Hepatocyte (in vitro differentiated cells): Measurements from ENCODE around the gene COQ9. TPM values are rescaled to one million over a fixed set of nuclear protein-coding genes. Genes with fewer than 3 reads are reported as not detected.

Source experiments
- DNase-seq: peaks from one replicate; pipeline ENCODE4 v3.0.0-alpha.2; 2016; ENCODE audit warnings: low spot score
- H2AFZ ChIP-seq: fragments of 200-600 bp; sonication (generic); 2 replicates; pipeline ENCODE4 v1.6.0; 2016; ENCODE audit warnings: antibody characterized with exemption, mild to moderate bottlenecking
- H3K27ac ChIP-seq: fragments of 200-600 bp; sonication (generic); 2 replicates; pipeline ENCODE4 v1.5.1; 2016; ENCODE audit warnings: mild to moderate bottlenecking
- H3K27me3 ChIP-seq: fragments of 200-600 bp; sonication (generic); 2 replicates; pipeline ENCODE4 v1.6.1; 2016
- H3K36me3 ChIP-seq: fragments of 200-600 bp; sonication (generic); replicated peaks from 2 replicates; pipeline ENCODE4 v1.5.1; 2016; ENCODE audit warnings: low read depth; ENCODE audit not compliant: insufficient read depth
- H3K4me1 ChIP-seq: fragments of 200-600 bp; sonication (generic); 2 replicates; pipeline ENCODE4 v1.5.1; 2016; ENCODE audit warnings: mild to moderate bottlenecking, moderate library complexity; ENCODE audit not compliant: insufficient read depth
- H3K4me2 ChIP-seq: fragments of 200-600 bp; sonication (generic); 2 replicates; pipeline ENCODE4 v1.6.0; 2016
- H3K4me3 ChIP-seq: fragments of 200-600 bp; sonication (generic); 2 replicates; pipeline ENCODE4 v1.5.1; 2016; ENCODE audit warnings: mild to moderate bottlenecking
- H3K79me2 ChIP-seq: fragments of 200-600 bp; sonication (generic); 2 replicates; pipeline ENCODE4 v1.6.0; 2017; ENCODE audit warnings: mild to moderate bottlenecking
- H3K9me2 ChIP-seq: fragments of 200-600 bp; sonication (generic); replicated peaks from 2 replicates; pipeline ENCODE4 v1.6.0; 2017; ENCODE audit warnings: mild to moderate bottlenecking; ENCODE audit not compliant: insufficient read depth
- H3K9me3 ChIP-seq: fragments of 200-600 bp; sonication (generic); 2 replicates; pipeline ENCODE4 v1.5.1; 2016; ENCODE audit warnings: low read depth, mild to moderate bottlenecking
- H4K20me1 ChIP-seq: fragments of 200-600 bp; sonication (generic); 2 replicates; pipeline ENCODE4 v1.6.0; 2016; ENCODE audit warnings: mild to moderate bottlenecking; ENCODE audit not compliant: insufficient read depth, poor library complexity, severe bottlenecking
- EZH2 ChIP-seq: fragments of 200-600 bp; sonication (generic); IDR thresholded peaks from 2 replicates; pipeline ENCODE4 v1.6.1; 2016; ENCODE audit warnings: antibody characterized with exemption, mild to moderate bottlenecking, borderline replicate concordance
- EZH2phosphoT487 ChIP-seq: fragments of 200-600 bp; sonication (generic); IDR thresholded peaks from one replicate; pipeline ENCODE4 v1.6.1; 2018; ENCODE audit warnings: antibody characterized with exemption, mild to moderate bottlenecking, low read depth, moderate library complexity; ENCODE audit not compliant: unreplicated experiment, severe bottlenecking
- WGBS: methylation state at CpG from one replicate; pipeline ENCODE4 v1.1.6; 2016; ENCODE audit warnings: low lambda C conversion rate; ENCODE audit errors: missing lambda C conversion rate; 5-methylcytosine and 5-hydroxymethylcytosine counted together
- polyA plus RNA-seq: library from polyadenylated mRNA; unstranded; fragments of >200 nt; fragmentation: Nextera tagmentation; extraction: Ambion mirVana; gene quantifications from 2 replicates; pipeline ENCODE4 v1.2.1, GENCODE V29; 2016
- total RNA-seq: library from RNA; depleted of rRNA; stranded (reverse); fragments of >200 nt; gene quantifications from 2 replicates; pipeline ENCODE4 v1.2.3, GENCODE V29; 2014
- TF ChIP-seq, protein P1 (sequence below): fragments of 200-600 bp; sonication (generic); IDR thresholded peaks from 2 replicates; pipeline ENCODE4 v1.5.1; 2016; ENCODE audit warnings: antibody characterized with exemption, mild to moderate bottlenecking; ENCODE audit not compliant: poor library complexity

Gene COQ9
- total and polyA plus RNA-seq, 2 experiments from 2014 or later = 61.9 to 81.5 TPM

DNA sequence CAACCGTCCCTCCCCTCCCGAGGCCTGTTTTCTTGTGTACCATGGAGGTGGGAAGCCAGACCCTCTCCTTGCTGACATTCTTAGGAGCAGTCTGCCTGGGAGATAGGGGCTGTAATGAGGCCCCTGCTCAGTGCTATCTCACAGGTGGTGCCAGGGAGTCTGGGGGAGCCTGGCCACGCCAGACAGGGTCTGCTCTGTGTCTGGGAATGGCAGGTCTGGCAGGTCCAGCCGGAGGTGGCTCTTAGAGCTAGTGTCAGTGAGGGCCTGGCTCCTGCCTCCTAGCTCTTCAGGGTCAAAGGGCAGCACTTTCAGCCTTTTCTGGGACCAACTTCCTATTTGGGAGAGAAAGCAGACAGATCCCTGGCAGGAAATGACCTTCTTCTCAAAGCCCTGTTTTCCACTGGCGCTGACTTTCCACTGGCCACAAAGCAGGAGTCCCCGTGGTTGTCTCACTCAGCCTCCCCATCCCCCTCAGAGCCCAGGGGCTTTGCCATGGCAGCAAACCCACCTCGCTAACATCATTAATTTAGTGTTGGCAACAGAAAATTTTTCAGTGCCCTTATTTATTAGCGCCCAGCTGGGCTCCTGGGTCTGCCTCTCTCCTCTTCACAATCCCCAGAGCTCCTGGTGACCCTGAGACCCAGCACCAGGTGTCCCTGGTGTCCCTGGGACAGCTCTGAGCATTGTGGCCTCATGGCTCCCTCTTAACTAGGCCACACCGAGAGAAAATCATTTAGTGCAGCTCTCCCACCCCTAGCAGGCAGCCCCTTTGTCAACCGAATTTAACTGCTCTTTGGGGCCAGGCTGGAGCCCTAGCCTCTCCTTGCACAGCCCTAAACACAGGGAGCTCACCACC is 63.0 kb downstream of the COQ9 start:
- Histone ChIP-seq H3K27me3 (no peaks in the 10 kb centered on the region), H2AFZ (no peak overlapping the region), H4K20me1 (no peaks in the 10 kb centered on the region), H3K27ac (peak overlapping the region; percentile 61), H3K4me1 (peaks cover 50% of the 10 kb centered on the region), H3K4me2 (no peak overlapping the region), H3K79me2 (no peaks in the 10 kb centered on the region), H3K36me3 (no peaks in the 10 kb centered on the region), H3K9me2 (no peaks in the 10 kb centered on the region), H3K4me3 (no peak overlapping the region), H3K9me3 (no peaks in the 10 kb centered on the region)
- TF ChIP-seq, protein P1, sequence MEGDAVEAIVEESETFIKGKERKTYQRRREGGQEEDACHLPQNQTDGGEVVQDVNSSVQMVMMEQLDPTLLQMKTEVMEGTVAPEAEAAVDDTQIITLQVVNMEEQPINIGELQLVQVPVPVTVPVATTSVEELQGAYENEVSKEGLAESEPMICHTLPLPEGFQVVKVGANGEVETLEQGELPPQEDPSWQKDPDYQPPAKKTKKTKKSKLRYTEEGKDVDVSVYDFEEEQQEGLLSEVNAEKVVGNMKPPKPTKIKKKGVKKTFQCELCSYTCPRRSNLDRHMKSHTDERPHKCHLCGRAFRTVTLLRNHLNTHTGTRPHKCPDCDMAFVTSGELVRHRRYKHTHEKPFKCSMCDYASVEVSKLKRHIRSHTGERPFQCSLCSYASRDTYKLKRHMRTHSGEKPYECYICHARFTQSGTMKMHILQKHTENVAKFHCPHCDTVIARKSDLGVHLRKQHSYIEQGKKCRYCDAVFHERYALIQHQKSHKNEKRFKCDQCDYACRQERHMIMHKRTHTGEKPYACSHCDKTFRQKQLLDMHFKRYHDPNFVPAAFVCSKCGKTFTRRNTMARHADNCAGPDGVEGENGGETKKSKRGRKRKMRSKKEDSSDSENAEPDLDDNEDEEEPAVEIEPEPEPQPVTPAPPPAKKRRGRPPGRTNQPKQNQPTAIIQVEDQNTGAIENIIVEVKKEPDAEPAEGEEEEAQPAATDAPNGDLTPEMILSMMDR = no peak
- TF ChIP-seq EZH2phosphoT487 (no peak), EZH2 (no peak)
- 39% methylated on average over 10 of the region's 10 CpGs for WGBS
- peak; percentile 23 for DNase-seq

Other genes starting within 250 kb of the COQ9 start
- 92.6 and 105 TPM in 2 replicates for gene ARL2BP, start 202.2 kb upstream of the COQ9 start, total RNA-seq
- gene ARL2BP, start 202.2 kb upstream of the COQ9 start, polyA plus RNA-seq = 102 and 104 TPM in 2 replicates
- gene PLLP, start 162.8 kb upstream of the COQ9 start, total RNA-seq = 42.3 and 49.5 TPM in 2 replicates
- gene PLLP, start 162.8 kb upstream of the COQ9 start, polyA plus RNA-seq = 31.0 and 38.7 TPM in 2 replicates
- 0.13 TPM in 1 of 2 replicates, not detected in the other for gene CCL22, start 88.7 kb upstream of the COQ9 start, total RNA-seq
- not detected in 2 replicates for gene CCL22, start 88.7 kb upstream of the COQ9 start, polyA plus RNA-seq
- 8.5 and 9.4 TPM in 2 replicates for gene CX3CL1, start 75.0 kb upstream of the COQ9 start, total RNA-seq
- 4.6 and 6.6 TPM in 2 replicates for gene CX3CL1, start 75.0 kb upstream of the COQ9 start, polyA plus RNA-seq
- not detected in 2 replicates for gene CCL17, start 42.7 kb upstream of the COQ9 start, total RNA-seq
- gene CCL17, start 42.7 kb upstream of the COQ9 start, polyA plus RNA-seq = not detected in 2 replicates
- gene CIAPIN1, start 94 bp upstream of the COQ9 start, total RNA-seq = 53.1 and 54.2 TPM in 2 replicates
- gene CIAPIN1, start 94 bp upstream of the COQ9 start, polyA plus RNA-seq = 53.7 and 56.1 TPM in 2 replicates
- 92.5 and 101 TPM in 2 replicates for gene POLR2C, start 15.2 kb downstream of the COQ9 start, total RNA-seq
- 49.0 and 56.6 TPM in 2 replicates for gene POLR2C, start 15.2 kb downstream of the COQ9 start, polyA plus RNA-seq
- 112 and 122 TPM in 2 replicates for gene DOK4, start 39.0 kb downstream of the COQ9 start, total RNA-seq
- gene DOK4, start 39.0 kb downstream of the COQ9 start, polyA plus RNA-seq = 96.3 and 106 TPM in 2 replicates
- gene CCDC102A, start 89.1 kb downstream of the COQ9 start, total RNA-seq = 10.5 and 11.4 TPM in 2 replicates
- gene CCDC102A, start 89.1 kb downstream of the COQ9 start, polyA plus RNA-seq = 13.1 and 17.2 TPM in 2 replicates
- gene ADGRG5, start 95.2 kb downstream of the COQ9 start, total RNA-seq = 1.1 and 2.2 TPM in 2 replicates
- 1.9 and 2.9 TPM in 2 replicates for gene ADGRG5, start 95.2 kb downstream of the COQ9 start, polyA plus RNA-seq
- 29.6 and 45.9 TPM in 2 replicates for gene ADGRG1, start 181.2 kb downstream of the COQ9 start, total RNA-seq
- 58.0 and 61.1 TPM in 2 replicates for gene ADGRG1, start 181.2 kb downstream of the COQ9 start, polyA plus RNA-seq
- 0.20 TPM in 1 of 2 replicates, not detected in the other for gene ADGRG3, start 220.8 kb downstream of the COQ9 start, total RNA-seq
- not detected in 2 replicates for gene ADGRG3, start 220.8 kb downstream of the COQ9 start, polyA plus RNA-seq
- gene DRC7, start 247.3 kb downstream of the COQ9 start, total RNA-seq = 0.27 TPM in 1 of 2 replicates, not detected in the other
- gene DRC7, start 247.3 kb downstream of the COQ9 start, polyA plus RNA-seq = 0.93 TPM in 1 of 2 replicates, not detected in the other